GM21390 (cell line): Measurements from ENCODE around the gene COL4A2.

Experiments
- ATAC-seq: cut with Tn5 transposase; IDR thresholded peaks from one replicate; pipeline ENCODE4 v1.9.1; 2021; ENCODE audit not compliant: unreplicated experiment

The COL4A2 gene

DNA sequence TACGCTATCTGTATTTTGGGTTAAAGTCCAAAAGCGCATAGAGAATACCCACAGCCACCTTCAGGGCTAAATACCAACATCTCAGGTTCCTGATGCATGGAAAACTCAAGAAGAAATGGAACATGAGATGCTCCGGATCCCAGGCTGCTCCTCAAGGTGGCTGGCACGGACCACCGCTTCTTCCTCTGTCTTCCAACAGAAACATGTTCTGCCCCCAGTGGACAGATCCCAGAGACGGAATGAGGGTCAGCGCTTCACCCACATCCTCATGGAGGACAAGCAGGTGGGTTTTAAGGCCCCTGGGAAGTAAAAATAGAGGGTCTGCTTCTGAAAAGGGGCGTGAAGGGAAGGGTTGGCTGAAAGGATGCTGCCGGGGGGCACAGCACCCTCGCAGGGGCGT, 17.4 kb upstream of the COL4A2 start:
- ATAC-seq = no peak

DNA sequence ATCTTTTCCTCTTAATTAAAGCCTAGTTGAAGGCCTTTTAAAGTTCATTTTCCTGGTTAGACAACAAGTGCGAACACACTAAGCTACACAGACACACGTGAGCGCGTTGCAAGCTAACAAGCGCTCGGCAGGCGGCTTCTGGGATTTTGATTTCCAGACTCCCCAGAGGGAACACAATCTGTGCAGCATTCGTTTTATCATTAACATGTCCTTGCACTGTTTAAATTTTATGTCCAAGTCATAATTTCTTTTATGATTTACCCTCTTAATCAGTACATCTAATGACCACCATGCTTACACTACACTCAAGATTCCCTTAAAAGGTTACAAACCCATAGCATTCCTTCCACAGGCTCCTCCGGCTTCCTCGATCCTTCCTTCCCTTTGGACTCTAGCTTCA, 16.9 kb upstream of the COL4A2 start:
- no peak for ATAC-seq

- no peak for ATAC-seq
These were observed 16.3 kb upstream of the COL4A2 start for GRCh38 chr13:110290826-110291225.

DNA sequence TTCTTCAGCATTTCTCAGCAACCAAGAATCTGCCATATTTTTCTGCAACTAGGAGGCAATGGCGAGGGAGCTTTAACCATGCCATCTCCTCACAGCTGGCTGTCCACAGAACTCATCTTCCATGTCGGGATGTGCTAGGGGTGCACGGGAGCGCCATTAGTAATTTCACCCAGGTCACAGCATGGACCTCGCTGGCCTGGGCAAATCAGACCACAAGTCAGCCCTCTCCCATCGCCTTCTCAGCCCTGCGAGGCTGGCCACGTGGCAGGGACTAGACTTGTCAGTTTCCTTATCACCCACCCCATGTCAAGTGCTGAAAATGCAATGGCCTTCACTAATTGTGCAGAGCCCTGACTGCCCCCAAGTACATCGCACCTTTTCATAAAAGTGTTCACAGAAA, 15.8 kb upstream of the COL4A2 start:
- ATAC-seq = no peak

DNA sequence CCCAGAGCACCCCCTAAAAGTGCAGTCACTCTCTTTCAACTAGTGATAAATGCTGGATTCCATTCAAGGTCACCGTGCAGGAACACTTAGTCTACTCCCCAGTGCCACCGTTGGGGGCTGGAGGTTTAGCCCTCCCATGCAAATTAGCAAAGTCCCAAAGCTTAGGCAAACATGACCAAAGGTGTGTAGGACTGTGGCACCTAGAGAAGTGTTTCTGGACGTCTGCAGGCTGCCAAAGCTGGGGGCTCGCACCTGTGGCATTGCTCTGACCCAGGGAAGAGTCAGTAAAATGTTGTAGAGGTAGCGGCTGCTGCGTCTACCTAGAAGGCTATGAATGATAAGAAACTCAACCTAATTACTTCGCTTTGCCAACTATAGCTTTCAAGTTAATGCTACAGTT, 14.0 kb upstream of the COL4A2 start:
- no peak for ATAC-seq

DNA sequence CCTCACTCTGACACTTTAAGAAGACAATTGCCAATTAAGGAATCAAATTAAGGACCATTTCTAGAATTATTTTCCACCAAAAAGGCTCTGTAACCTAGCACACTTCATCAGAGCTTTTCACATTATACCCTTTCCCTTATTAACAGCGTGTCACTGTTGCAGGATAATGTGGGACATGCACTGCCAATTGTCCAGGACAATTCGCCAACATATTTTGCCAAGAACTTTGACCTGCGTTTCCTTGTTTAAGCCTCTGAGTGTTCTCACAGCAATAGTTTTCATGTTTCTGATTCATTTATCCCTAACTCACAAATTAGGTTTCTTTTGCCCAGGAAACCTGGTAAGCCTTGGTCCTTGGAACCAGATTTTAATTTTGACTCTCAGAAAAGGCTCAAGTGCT, 13.4 kb upstream of the COL4A2 start:
- ATAC-seq = no peak

DNA sequence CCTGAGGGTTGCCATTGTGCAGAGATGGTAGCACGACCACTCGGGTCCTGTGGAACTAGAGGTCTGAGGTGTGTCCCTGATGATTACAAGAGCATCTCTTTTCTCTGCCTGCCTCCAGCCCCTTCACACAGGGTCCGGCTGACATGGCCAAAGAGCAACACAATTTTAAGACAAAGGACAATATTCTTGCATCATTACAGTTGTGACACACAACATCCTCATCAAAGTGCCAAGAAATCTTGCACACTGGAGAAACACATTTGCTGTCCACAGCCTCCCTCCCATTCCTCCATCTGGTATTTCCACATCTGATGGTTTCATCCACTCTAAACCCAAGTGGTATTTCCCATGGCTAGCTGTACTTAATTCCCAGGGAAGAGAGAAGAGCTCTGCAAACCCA, 12.9 kb upstream of the COL4A2 start:
- no peak for ATAC-seq

- ATAC-seq = no peak
These were observed 12.5 kb upstream of the COL4A2 start for GRCh38 chr13:110294622-110295021.

- no peak for ATAC-seq
These were observed 10.1 kb upstream of the COL4A2 start for GRCh38 chr13:110297011-110297410.

GRCh38 chr13:110297766-110298504, 9.1 kb upstream of the COL4A2 start:
- ATAC-seq = no peak

GRCh38 chr13:110298505-110299282, 8.4 kb upstream of the COL4A2 start:
- ATAC-seq = no peak

DNA sequence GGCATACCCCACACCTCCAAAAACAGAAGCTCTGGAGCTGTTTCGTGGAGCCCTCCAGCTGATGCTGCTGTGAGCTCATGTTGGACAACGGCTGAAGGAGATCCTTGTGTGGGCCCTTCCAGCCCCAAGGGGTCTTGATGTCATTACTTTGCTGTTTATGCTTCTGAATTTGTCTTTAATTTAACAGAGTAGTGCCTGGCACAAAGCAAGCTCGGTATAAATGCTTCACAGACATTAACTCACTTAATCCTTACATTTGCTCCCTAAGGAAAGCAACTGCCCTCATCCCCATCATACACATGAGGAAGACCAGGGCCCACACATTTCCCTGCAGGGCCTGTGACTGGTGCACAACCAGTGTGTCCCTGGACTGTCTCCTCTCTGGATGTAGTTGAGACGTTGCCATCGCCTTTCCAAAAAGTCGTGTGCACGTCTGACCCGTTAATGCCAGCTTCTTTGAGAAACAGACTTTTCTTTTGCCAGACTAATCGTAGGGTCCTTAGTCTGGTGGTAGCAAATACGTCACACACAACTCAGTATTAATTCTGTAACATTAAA, 7.7 kb upstream of the COL4A2 start:
- no peak for ATAC-seq

- no peak for ATAC-seq
These were observed 6.8 kb upstream of the COL4A2 start for GRCh38 chr13:110300090-110300815.

- no peak for ATAC-seq
These were observed 6.0 kb upstream of the COL4A2 start for GRCh38 chr13:110301083-110301482.

- ATAC-seq = no peak
These were observed 5.2 kb upstream of the COL4A2 start for GRCh38 chr13:110301606-110302553.

GRCh38 chr13:110302997-110303396, 4.1 kb upstream of the COL4A2 start:
- no peak for ATAC-seq

- ATAC-seq = no peak
These were observed 3.4 kb upstream of the COL4A2 start for GRCh38 chr13:110303644-110304043.

DNA sequence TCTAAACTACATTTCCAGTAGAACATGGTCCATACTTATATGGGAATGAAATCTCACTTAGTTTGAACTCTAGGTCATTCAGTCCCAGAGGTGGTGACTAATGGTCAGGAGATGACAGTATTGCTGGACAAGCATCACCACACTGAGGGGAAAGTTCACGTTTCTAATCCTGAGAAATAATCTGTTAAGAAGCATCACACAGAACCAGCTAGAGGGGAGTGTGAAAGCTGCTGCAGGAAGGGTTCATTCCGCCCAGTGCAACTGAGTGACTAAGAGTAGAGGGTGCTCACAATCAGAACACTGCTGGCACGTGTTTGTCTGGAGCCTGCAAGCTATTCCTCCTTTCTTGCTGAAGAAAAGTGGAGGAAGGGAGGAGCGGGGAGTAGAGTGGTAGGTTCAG, 2.8 kb upstream of the COL4A2 start:
- no peak for ATAC-seq

DNA sequence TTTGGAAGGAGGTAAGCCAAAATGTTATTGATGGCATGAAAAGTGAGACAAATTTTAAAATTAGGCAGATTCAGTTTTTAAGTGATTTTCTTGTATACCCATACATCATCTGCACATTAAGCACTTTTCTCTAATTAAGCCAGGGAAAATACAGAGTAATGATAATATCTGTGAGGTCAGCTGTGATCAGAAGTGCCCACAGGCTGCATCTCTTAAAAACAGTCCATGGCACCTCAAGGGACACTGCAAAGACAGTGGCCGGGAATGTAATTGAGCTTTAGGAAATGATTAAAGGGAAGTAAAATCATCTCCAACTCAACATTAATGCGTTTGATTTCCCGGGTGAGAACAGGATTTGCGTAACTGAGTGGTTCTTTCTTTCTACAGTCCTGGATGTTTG, 2.1 kb upstream of the COL4A2 start:
- no peak for ATAC-seq

- no peak for ATAC-seq
These were observed 1.5 kb upstream of the COL4A2 start for GRCh38 chr13:110305544-110305943.

DNA sequence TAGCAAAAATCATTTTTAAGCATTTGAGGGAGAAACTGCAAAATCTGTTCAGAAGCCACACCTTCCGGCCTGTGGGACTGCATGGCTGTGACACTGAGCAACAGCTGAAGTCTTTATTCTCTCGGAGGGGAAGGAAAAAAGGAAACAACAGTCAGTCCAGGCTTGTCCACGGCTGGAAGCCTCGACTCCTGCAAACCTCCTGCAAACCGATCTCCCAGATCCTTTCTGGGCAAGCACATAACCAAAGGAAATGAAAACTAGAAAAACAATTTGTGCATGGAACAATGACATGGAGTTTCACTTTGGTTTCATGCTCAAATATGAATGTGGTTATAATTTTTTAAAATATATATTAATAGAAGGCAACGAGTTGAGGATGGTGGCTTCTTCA, 1.1 kb upstream of the COL4A2 start:
- no peak for ATAC-seq
